H9 (cell line): Measurements from ENCODE around the gene DCX. TPM values are rescaled to one million over a fixed set of nuclear protein-coding genes. Genes with fewer than 3 reads are reported as not detected.

Source experiments
- DNase-seq: peaks from one replicate; pipeline ENCODE4 v3.0.0-alpha.2; 2017
- H2AFZ ChIP-seq: one replicate; pipeline ENCODE4 v1.6.1; 2013; ENCODE audit warnings: mild to moderate bottlenecking, low read length, control low read depth, moderate library complexity
- H2AK5ac ChIP-seq: 2 replicates; pipeline ENCODE4 v1.6.1; 2013; ENCODE audit warnings: low read length, control low read depth, mixed read lengths; ENCODE audit not compliant: insufficient read length
- H2BK120ac ChIP-seq: one replicate; pipeline ENCODE4 v1.6.1; 2013; ENCODE audit warnings: low read depth, mild to moderate bottlenecking, low read length, control low read depth, inconsistent platforms; ENCODE audit not compliant: poor library complexity, severe bottlenecking
- H2BK12ac ChIP-seq: 2 replicates; pipeline ENCODE4 v1.6.1; 2013; ENCODE audit warnings: low read length, control low read depth, mixed read lengths, low read depth; ENCODE audit not compliant: insufficient read length
- H2BK15ac ChIP-seq: 2 replicates; pipeline ENCODE4 v1.6.1; 2013; ENCODE audit warnings: low read depth, low read length, control low read depth
- H2BK20ac ChIP-seq: one replicate; pipeline ENCODE4 v1.6.1; 2013; ENCODE audit warnings: low read depth, mild to moderate bottlenecking, low read length, control low read depth, inconsistent platforms; ENCODE audit not compliant: poor library complexity, severe bottlenecking
- H2BK5ac ChIP-seq: 2 replicates; pipeline ENCODE4 v1.6.1; 2013; ENCODE audit warnings: low read length, control low read depth, mixed read lengths; ENCODE audit not compliant: insufficient read length
- H3K14ac ChIP-seq: 2 replicates; pipeline ENCODE4 v1.6.1; 2013; ENCODE audit warnings: low read length, control low read depth; ENCODE audit not compliant: insufficient read depth
- H3K18ac ChIP-seq: 2 replicates; pipeline ENCODE4 v1.6.1; 2013; ENCODE audit warnings: low read depth, mild to moderate bottlenecking, mixed read lengths, low read length, control low read depth; ENCODE audit not compliant: insufficient read length
- H3K23ac ChIP-seq: 2 replicates; pipeline ENCODE4 v1.6.1; 2013; ENCODE audit warnings: low read length, control low read depth, mixed read lengths, low read depth; ENCODE audit not compliant: insufficient read length
- H3K23me2 ChIP-seq: 2 replicates; pipeline ENCODE4 v1.6.1; 2013; ENCODE audit warnings: low read depth, mild to moderate bottlenecking, mixed read lengths, low read length, control low read depth; ENCODE audit not compliant: insufficient read length, poor library complexity, severe bottlenecking
- H3K27ac ChIP-seq: 2 replicates; pipeline ENCODE4 v1.5.1; 2013; ENCODE audit warnings: low read length, control low read depth, mixed read lengths, low read depth; ENCODE audit not compliant: insufficient read length
- H3K27me3 ChIP-seq: 2 replicates; pipeline ENCODE4 v1.6.1; 2013; ENCODE audit warnings: low read length, control low read depth, inconsistent platforms; ENCODE audit not compliant: insufficient read depth
- H3K4ac ChIP-seq: 2 replicates; pipeline ENCODE4 v1.6.1; 2013; ENCODE audit warnings: low read depth, mild to moderate bottlenecking, control low read depth, inconsistent platforms, low read length, moderate library complexity
- H3K4me1 ChIP-seq: 2 replicates; pipeline ENCODE4 v1.6.1; 2013; ENCODE audit warnings: low read length, control low read depth, inconsistent platforms; ENCODE audit not compliant: insufficient read depth
- H3K4me2 ChIP-seq: 2 replicates; pipeline ENCODE4 v1.6.1; 2013; ENCODE audit warnings: low read length, control low read depth, mixed read lengths; ENCODE audit not compliant: insufficient read length, insufficient read depth
- H3K56ac ChIP-seq: 2 replicates; pipeline ENCODE4 v1.6.1; 2013; ENCODE audit warnings: low read depth, mild to moderate bottlenecking, mixed read lengths, low read length, control low read depth; ENCODE audit not compliant: insufficient read length
- H3K79me1 ChIP-seq: 2 replicates; pipeline ENCODE4 v1.6.1; 2013; ENCODE audit warnings: low read depth, mild to moderate bottlenecking, moderate library complexity, low read length, control low read depth, inconsistent platforms; ENCODE audit not compliant: insufficient read depth, poor library complexity, severe bottlenecking
- H3K79me2 ChIP-seq: 2 replicates; pipeline ENCODE4 v1.6.1; 2013; ENCODE audit warnings: low read length, control low read depth, inconsistent platforms; ENCODE audit not compliant: insufficient read depth
- H3K9ac ChIP-seq: 2 replicates; pipeline ENCODE4 v1.6.1; 2013; ENCODE audit warnings: low read length, control low read depth, mixed read lengths; ENCODE audit not compliant: insufficient read length; ENCODE audit errors: extremely low read depth
- H3K9me3 ChIP-seq: one replicate; pipeline ENCODE4 v1.6.1; 2013; ENCODE audit warnings: low read depth, low read length, inconsistent platforms; ENCODE audit not compliant: control insufficient read depth
- H3T11ph ChIP-seq: one replicate; pipeline ENCODE4 v1.6.1; 2013; ENCODE audit warnings: mild to moderate bottlenecking, low read length, control low read depth, inconsistent platforms
- H4K20me1 ChIP-seq: one replicate; pipeline ENCODE4 v1.6.1; 2013; ENCODE audit not compliant: control insufficient read depth, insufficient read length, insufficient read depth
- H4K5ac ChIP-seq: 2 replicates; pipeline ENCODE4 v1.6.1; 2013; ENCODE audit warnings: low read depth, mild to moderate bottlenecking, mixed read lengths, low read length, control low read depth; ENCODE audit not compliant: insufficient read length
- H4K8ac ChIP-seq: replicated peaks from 2 replicates; pipeline ENCODE4 v1.6.1; 2013; ENCODE audit warnings: low read length, control low read depth, mixed read lengths, low read depth; ENCODE audit not compliant: insufficient read length
- H4K91ac ChIP-seq: 2 replicates; pipeline ENCODE4 v1.6.1; 2013; ENCODE audit warnings: low read depth, mild to moderate bottlenecking, moderate library complexity, mixed read lengths, low read length, control low read depth; ENCODE audit not compliant: insufficient read length
- H3K27ac Mint-ChIP-seq, 3 experiments: 2 replicates in 2 of 3; 3 replicates in 1 of 3; pipeline ENCODE4 v1.8.0; 2020 to 2021; ENCODE audit warnings: mixed read lengths in 3 of 3, mild to moderate bottlenecking in 1 of 3, moderate library complexity in 1 of 3
- H3K27me3 Mint-ChIP-seq: 2 replicates; pipeline ENCODE4 v1.8.0; 2021; ENCODE audit warnings: low read depth, mild to moderate bottlenecking, moderate library complexity, mixed read lengths
- H3K36me3 Mint-ChIP-seq, 3 experiments: 2 replicates in 2 of 3; 3 replicates in 1 of 3; pipeline ENCODE4 v1.8.0; 2020 to 2021; ENCODE audit warnings: low read depth in 3 of 3, mixed read lengths in 3 of 3; ENCODE audit not compliant: insufficient read depth in 1 of 3
- H3K4me1 Mint-ChIP-seq, 2 experiments: 2 replicates each; pipeline ENCODE4 v1.8.0; 2020; ENCODE audit warnings: mixed read lengths in 2 of 2
- H3K4me3 Mint-ChIP-seq, 2 experiments: 2 replicates in 1 of 2; 3 replicates in 1 of 2; pipeline ENCODE4 v1.8.0; 2020 to 2021; ENCODE audit warnings: mild to moderate bottlenecking in 2 of 2, mixed read lengths in 2 of 2, moderate library complexity in 1 of 2
- H3K9me3 Mint-ChIP-seq, 2 experiments: 2 replicates in 1 of 2; 3 replicates in 1 of 2; pipeline ENCODE4 v1.8.0; 2020; ENCODE audit warnings: mild to moderate bottlenecking in 2 of 2, mixed read lengths in 2 of 2, moderate library complexity in 1 of 2
- WGBS: extraction: QIAGEN DNeasy Blood & Tissue Kit; methylation state at CpG from one replicate; pipeline ENCODE4 v1.1.7; 2013; ENCODE audit warnings: missing lambda C conversion rate, low lambda C conversion rate, mixed read lengths; ENCODE audit not compliant: insufficient read length; ENCODE audit errors: extremely low coverage; 5-methylcytosine and 5-hydroxymethylcytosine counted together
- total RNA-seq: library from RNA; stranded (reverse); gene quantifications from 2 replicates; pipeline ENCODE4 v1.2.1, GENCODE V29; 2021
- TF ChIP-seq, protein P1 (sequence below): fragments of 200-600 bp; sonication (generic); conservative IDR thresholded peaks from 3 replicates; pipeline ENCODE4 v1.8.0; 2021; ENCODE audit warnings: antibody characterized with exemption, mild to moderate bottlenecking

The DCX gene
- total RNA-seq, 1 experiment from 2014 or later, result 2.0 TPM

- H3K27ac ChIP-seq, result no peak overlapping the region
These were observed 92.5 kb downstream of the DCX start for GRCh38 chrX:111319451-111319850.

More at GRCh38 chrX:111319451-111319850, 92.5 kb downstream of the DCX start:
- Histone ChIP-seq H3K4me1 (no peaks in the 10 kb centered on the region), H2BK12ac (no peak overlapping the region), H2BK120ac (no peak overlapping the region), H3K9me3 (no peaks in the 10 kb centered on the region), H2BK20ac (no peak overlapping the region), H4K91ac (no peak overlapping the region), H3K23me2 (no peaks in the 10 kb centered on the region), H3K79me2 (no peaks in the 10 kb centered on the region), H3K9ac (no peak overlapping the region), H3K27me3 (no peaks in the 10 kb centered on the region), H2AFZ (no peak overlapping the region), H3K56ac (no peak overlapping the region), H4K20me1 (no peaks in the 10 kb centered on the region), H2AK5ac (no peak overlapping the region), H3T11ph (no peak overlapping the region), H3K79me1 (no peaks in the 10 kb centered on the region), H3K4ac (no peak overlapping the region), H2BK5ac (no peak overlapping the region), H3K18ac (no peak overlapping the region), H3K14ac (no peak overlapping the region), H2BK15ac (no peak overlapping the region), H3K23ac (no peak overlapping the region), H4K5ac (no peak overlapping the region), H4K8ac (no peak overlapping the region), H3K4me2 (no peak overlapping the region)
- WGBS, result no CpG with 5 or more reads among the region's 4 CpGs
- Mint-ChIP-seq H3K36me3 (no peaks in the 10 kb centered on the region), H3K4me1 (peaks cover 10 to 17% of the 10 kb centered on the region in 2 experiments), H3K27me3 (peaks cover 10% of the 10 kb centered on the region), H3K9me3 (0 out of 5 replicates have a peak, but pooled peaks cover 0 to 6% of the 10 kb centered on the region in 2 experiments), H3K27ac (no peak overlapping the region), H3K4me3 (no peak overlapping the region)
- TF ChIP-seq, protein P1, sequence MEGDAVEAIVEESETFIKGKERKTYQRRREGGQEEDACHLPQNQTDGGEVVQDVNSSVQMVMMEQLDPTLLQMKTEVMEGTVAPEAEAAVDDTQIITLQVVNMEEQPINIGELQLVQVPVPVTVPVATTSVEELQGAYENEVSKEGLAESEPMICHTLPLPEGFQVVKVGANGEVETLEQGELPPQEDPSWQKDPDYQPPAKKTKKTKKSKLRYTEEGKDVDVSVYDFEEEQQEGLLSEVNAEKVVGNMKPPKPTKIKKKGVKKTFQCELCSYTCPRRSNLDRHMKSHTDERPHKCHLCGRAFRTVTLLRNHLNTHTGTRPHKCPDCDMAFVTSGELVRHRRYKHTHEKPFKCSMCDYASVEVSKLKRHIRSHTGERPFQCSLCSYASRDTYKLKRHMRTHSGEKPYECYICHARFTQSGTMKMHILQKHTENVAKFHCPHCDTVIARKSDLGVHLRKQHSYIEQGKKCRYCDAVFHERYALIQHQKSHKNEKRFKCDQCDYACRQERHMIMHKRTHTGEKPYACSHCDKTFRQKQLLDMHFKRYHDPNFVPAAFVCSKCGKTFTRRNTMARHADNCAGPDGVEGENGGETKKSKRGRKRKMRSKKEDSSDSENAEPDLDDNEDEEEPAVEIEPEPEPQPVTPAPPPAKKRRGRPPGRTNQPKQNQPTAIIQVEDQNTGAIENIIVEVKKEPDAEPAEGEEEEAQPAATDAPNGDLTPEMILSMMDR, result no peak
- no peak for DNase-seq
